Right renal cortex interstitium (tissue), 3 donors: Measurements from ENCODE around the gene SMC1B. TPM values are rescaled to one million over a fixed set of nuclear protein-coding genes. Genes with fewer than 3 reads are reported as not detected.
"Not testable (repeated sequence)": the region's sequence is repeated elsewhere in the genome, so short reads cannot be mapped to it uniquely, and the experiment has no call there.

Experiments used
- DNase-seq, 3 donors: peaks; one replicate each; pipeline ENCODE4 v3.0.0-alpha.2; 2013; ENCODE audit warnings: low read depth in 3 of 3, low spot score in 2 of 3
- polyA plus RNA-seq, 3 donors: library from polyadenylated mRNA; unstranded; fragments of 120-200 nt; gene quantifications; one replicate each; pipeline ENCODE4 v1.2.1, GENCODE V29; 2013; ENCODE audit not compliant: insufficient read length in 3 of 3

The SMC1B gene
- polyA plus RNA-seq, 3 donors, result 0.11 to 0.42 (median 0.25) TPM

GRCh38 chr22:45423524-45423923, 10.1 kb upstream of the SMC1B start:
- DNase-seq, result no peak

DNA sequence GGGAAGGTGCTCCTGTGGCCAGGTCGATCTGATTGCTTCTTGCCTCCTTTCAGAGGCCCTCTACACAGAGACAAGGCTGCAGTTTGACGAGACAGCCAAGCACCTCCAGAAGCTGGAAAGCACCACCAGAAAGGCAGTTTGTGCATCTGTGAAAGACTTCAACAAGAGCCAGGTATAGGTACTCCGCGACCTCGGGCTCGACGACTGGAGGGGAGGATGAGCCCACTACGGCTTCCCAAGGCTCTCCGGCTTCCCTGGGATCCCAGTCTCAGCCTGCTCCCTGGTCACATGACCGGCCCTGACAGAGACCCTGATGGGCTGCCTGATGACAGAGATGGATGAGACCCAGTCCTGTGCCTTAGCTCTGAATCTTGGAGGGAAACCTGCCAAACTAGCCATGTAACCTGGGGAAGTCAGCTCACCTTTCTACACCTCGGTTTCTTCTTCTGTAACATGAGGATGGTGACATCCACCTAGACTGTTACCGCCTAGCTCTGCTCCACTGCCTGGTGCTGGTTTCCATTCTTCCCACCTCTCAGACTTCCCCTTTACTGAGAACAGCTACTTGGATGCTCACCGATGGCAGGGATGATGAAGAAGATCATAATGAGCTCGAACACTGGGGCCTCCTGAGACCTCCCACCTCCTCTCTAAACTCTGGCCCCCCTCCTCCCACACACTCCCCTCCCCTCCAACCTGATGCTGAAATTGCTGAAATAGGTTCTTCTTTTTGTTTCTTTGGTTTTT, 9.0 kb upstream of the SMC1B start:
- no peak for DNase-seq

DNA sequence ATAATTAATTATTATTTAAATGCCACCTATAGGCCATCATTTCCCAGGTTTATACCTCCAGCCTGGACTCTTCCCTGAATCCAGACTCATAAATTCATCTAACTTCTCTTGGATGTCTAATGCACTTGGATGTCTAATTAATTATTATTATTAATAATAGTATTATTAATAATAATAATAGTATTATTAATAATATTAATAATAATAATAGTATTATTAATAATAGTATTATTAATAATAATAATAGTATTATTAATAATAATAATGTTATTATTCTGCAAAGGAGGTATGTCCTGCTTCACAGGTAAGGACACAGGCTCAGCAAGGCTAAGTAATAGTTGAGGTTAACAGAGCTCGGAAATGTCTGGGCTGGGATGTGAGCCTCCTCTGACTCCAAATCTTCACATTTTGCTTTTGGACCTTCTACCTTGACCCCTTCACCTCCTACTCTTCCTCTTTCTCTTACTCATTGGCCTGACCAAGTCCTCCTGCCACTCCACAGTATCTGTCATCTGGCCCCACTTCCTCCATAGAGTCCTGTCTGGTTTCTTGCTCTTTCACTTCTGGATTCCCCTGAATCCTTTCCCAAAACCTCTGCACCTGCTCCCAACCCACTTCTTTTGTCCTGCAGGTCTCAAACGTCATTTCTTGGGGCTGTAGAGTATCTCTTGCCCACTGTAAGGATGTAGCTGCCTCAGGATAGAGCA, 8.1 kb upstream of the SMC1B start:
- DNase-seq, result no peak

DNA sequence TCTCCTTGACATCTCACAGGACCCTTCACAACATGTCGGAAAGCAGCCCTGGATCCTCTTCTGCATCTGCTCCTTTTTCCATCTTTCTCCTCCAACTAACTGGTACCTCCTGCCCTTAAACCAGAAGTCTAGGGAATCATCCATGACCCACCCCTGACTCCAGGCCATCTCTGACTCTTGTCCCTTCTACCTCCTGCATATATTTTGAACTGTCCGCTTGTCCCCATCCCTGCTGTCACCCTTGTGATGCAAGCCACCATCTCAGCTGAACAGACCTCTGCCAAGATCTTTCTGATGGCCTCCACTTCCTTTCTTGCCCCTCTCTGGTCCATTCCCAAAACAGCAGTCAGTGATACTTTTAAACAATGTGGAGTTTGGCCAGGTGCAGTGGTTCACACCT, 7.1 kb upstream of the SMC1B start:
- no peak for DNase-seq

GRCh38 chr22:45420011-45420410, 6.6 kb upstream of the SMC1B start:
- DNase-seq, result no peak

DNA sequence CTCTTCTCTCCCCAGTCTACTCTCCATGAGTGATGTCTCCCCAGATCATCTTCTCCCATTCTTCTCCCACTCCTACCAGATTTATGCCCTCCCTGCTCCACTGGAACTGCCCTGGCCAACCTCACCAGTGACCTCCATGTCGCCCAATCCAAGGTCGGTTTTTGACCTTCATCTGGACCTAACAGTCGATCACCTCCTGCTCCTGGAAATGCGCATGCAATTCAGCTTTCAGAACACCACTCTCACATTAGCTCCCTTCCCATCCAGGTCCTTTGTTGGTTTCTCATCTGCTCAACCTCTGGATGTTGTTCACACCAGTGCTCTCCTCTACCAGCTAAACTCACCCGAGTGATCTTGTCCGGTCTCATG, 5.4 kb upstream of the SMC1B start:
- no peak for DNase-seq

DNA sequence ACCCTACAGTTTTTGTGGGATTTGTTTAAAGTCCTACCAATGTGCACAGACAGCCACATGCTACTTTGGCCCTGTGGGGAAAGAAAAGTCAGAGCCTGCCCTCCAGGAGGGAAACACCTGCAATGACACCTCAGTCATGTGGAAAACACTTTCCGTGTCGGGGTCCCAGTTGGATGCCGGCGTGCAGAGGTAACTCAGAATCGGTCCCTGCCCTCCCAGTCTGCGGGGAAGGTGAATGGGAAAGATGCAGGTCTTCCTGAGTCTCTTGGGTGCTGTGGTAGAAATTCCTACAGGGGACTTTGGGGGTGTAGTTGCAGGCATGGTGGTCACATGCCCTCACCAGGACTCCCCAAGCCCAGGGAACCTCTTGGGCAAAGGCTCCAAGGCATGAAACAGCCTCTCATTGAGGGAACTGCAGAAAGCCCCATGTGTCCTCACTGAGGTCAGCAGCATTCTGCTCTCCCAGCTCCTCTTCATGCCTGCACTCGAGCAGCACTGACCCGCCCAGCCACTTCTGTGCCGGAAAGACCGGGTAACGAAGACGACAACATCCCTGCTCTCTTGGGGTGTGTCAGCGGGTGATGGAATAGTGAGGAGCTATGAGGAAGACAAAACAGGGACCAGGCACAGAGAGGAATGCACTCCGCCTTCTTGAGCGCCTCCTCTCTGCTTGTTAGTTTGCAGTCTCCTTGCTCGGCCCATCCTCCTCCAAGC, 4.8 kb upstream of the SMC1B start:
- no peak for DNase-seq

GRCh38 chr22:45413013-45413367, 409 bp downstream of the SMC1B start:
- DNase-seq, result no peak

DNA sequence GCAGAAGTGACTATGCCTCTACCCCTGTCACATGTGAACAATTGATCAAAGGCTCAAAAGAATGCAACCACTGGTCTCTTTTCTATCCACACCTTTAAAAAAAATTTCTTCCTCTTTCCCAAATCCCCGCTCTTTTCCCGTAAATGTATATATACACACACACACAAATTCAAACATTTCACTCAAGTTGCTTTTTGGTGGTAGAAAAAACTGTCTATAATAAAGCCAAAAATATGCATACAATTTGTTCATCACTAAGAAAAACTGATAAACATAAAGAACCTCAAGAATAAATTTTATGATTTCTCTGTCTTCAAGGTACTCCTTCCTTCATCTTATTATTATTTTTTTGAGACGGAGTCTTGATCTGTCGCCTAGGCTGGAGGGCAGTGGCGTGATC, 5.6 kb downstream of the SMC1B start:
- no peak for DNase-seq

GRCh38 chr22:45402466-45402985, 10.9 kb downstream of the SMC1B start:
- DNase-seq, result no peak

GRCh38 chr22:45399712-45400445, 13.5 kb downstream of the SMC1B start:
- no peak for DNase-seq

DNA sequence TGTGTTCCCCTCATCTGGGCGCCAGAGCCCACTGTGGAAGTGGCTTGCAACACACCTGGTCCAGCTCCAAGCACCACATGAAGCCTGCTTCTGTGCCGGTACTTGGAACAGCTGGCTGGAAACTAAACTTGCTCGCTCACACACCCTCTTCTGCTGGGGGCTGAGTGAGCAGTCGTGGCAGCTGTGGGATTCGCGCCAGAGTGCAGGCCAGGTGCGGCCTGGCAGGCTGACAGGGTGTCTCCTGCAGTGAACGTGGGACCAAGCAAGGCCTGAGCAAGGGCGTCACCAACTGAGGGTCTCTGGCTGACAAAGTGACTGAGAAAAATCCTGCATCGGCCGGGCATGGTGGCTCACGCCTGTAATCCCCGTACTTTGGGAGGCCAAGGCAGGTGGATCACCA, 15.2 kb downstream of the SMC1B start:
- DNase-seq, result no peak

GRCh38 chr22:45397806-45398205, 15.6 kb downstream of the SMC1B start:
- DNase-seq, result no peak

DNA sequence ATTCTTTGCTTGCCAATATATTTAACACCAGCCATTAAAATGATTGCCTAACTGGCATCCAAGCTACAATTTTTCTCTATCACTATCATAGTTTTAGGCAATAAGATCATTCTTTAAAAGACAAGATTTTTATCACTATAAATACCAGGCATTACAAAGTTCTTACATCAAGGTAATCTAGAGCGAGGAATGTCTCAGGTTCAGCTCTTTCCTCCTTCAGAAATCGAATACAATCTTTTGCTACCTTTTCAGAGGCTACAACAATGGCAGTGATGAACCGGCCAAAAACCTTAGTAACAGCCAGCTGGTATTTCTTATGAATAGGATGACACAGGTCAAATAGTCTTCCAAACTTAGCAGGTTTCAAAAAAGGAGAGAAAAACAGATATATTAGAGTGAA, 23.9 kb downstream of the SMC1B start:
- DNase-seq, result no peak

GRCh38 chr22:45381348-45381747, 32.1 kb downstream of the SMC1B start:
- DNase-seq, result no peak

- DNase-seq, result no peak
These were observed 36.7 kb downstream of the SMC1B start for GRCh38 chr22:45376703-45377102.

GRCh38 chr22:45376009-45376408, 37.4 kb downstream of the SMC1B start:
- DNase-seq, result no peak

DNA sequence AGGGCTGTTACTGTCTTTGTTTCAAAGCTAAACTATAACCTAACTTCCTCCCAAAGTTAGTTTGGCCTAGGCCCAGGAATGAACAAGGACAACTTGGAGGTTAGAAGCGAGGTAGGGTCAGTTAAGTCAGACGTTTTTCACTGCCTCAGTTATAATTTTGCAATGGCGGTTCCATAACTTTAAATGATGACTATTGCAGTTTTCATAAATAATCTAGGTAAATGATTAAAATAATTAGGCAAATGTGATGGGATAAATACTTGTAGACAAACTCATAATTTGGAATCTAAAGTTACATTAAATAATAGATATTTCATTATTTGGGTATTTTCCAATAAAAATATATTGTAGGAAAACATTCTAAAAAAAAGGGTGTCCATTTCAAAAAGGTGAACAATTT, 39.8 kb downstream of the SMC1B start:
- not testable (repeated sequence) for DNase-seq

DNA sequence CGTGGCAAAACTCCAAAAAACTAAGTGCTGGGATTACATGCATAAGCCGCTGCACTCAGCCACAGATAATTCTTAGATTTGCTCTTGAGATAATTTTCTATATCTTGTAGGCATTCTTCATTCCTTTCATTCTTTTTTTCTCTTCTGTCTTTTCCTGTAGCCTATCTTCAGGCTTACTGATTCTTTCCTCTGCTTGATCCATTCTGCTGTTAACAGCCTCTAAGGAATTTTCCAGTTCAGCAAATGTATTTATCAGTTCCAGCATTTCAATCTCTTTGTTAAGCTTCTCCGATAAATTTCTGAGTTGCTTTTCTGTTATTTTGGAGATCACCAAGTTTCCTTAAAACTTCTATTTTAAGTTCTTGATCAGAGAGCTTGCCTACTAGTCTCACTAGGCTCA, 46.7 kb downstream of the SMC1B start:
- no peak for DNase-seq

GRCh38 chr22:45359627-45360026, 53.8 kb downstream of the SMC1B start:
- DNase-seq, result no peak

DNA sequence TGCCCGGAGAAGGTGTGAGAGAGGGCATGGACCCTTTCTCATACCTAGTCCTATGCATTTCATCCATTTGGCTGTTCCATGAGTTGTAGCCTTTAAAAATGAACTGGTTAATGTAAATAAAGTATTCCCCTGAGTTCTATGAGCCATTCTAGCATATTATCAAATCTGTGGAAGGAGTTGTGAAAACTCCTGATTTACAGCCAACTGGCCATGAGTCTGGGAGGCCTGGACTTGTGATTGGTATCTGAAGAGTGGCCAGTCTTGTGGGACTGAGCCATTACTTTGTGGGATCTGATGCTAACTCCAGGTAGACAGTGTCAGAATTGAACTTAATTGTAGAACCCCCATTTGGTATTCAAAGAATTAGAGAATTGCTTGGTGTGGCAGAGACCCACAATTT, 55.3 kb downstream of the SMC1B start:
- no peak for DNase-seq
